ENCODE results near the gene UBASH3A.

UBASH3A gene

GRCh38 chr21:42390193-42390592 is 13.5 kb upstream of the UBASH3A start:
- TF ChIP-seq CTCF (IDR thresholded peaks at IDR 0.05; ENCODE audit: low read depth, low read length, missing control alignments), result no peak
- no peak for DNase-seq (ENCODE audit: low read depth)
- H3K4me3 ChIP-seq (ENCODE audit: low read depth, low read length), result no peak overlapping the region

- H3K4me3 ChIP-seq (ENCODE audit: low read depth, low read length), result no peak overlapping the region
- no peak for DNase-seq (ENCODE audit: low read depth)
- no peak for TF ChIP-seq CTCF (IDR thresholded peaks at IDR 0.05; ENCODE audit: low read depth, low read length, missing control alignments)
These were observed 13.0 kb upstream of the UBASH3A start for GRCh38 chr21:42390696-42391095.

GRCh38 chr21:42391297-42391696 is 12.4 kb upstream of the UBASH3A start:
- DNase-seq (ENCODE audit: low read depth), result no peak
- TF ChIP-seq CTCF (IDR thresholded peaks at IDR 0.05; ENCODE audit: low read depth, low read length, missing control alignments), result no peak
- H3K4me3 ChIP-seq (ENCODE audit: low read depth, low read length), result no peak overlapping the region

GRCh38 chr21:42392731-42393442 is 10.8 kb upstream of the UBASH3A start:
- no peak for TF ChIP-seq CTCF (IDR thresholded peaks at IDR 0.05; ENCODE audit: low read depth, low read length, missing control alignments)
- H3K4me3 ChIP-seq (ENCODE audit: low read depth, low read length), result peak overlapping the region; percentile 45
- DNase-seq (ENCODE audit: low read depth), result peak; percentile 86

GRCh38 chr21:42393443-42393950 is 10.2 kb upstream of the UBASH3A start:
- H3K4me3 ChIP-seq (ENCODE audit: low read depth, low read length), result peak overlapping the region; percentile 45
- no peak for DNase-seq (ENCODE audit: low read depth)
- no peak for TF ChIP-seq CTCF (IDR thresholded peaks at IDR 0.05; ENCODE audit: low read depth, low read length, missing control alignments)

- TF ChIP-seq CTCF (IDR thresholded peaks at IDR 0.05; ENCODE audit: low read depth, low read length, missing control alignments), result no peak
- H3K4me3 ChIP-seq (ENCODE audit: low read depth, low read length), result peak overlapping the region; percentile 62
- peak; percentile 53 for DNase-seq (ENCODE audit: low read depth)
These were observed 8.4 kb upstream of the UBASH3A start for GRCh38 chr21:42395302-42395701.
